ENCODE results near the gene LMBRD2. TPM values are rescaled to one million over a fixed set of nuclear protein-coding genes. Genes with fewer than 3 reads are reported as not detected.

Gene LMBRD2
- total and polyA plus RNA-seq, 2 of the 8 experiments (the other 6 are each of a cell fraction or from before 2014, with no cell fraction given) = 1.1 to 4.1 TPM

GRCh38 chr5:36179950-36180349, 28.3 kb upstream of the LMBRD2 start:
- Histone ChIP-seq H3K79me1 (ENCODE audit: low read depth, low read length) (no peaks in the 10 kb centered on the region), H2BK12ac (ENCODE audit: low read depth, low read length) (no peak overlapping the region), H4K5ac (ENCODE audit: insufficient read length, low read depth, low read length) (no peak overlapping the region), H2BK5ac (ENCODE audit: low read depth, low read length) (no peak overlapping the region), H2BK20ac (ENCODE audit: low read length) (no peak overlapping the region), H2AFZ (ENCODE audit: low read length) (no peak overlapping the region), H4K20me1 (replicated peaks in 1 of 2; ENCODE audit: control insufficient read depth in 1 of 2, insufficient read depth in 2 of 2, low read length in 2 of 2) (no peaks in the 10 kb centered on the region), H3K18ac (ENCODE audit: extremely low read depth, low read length) (no peak overlapping the region), H3K9ac (replicated peaks in 1 of 4; ENCODE audit: extremely low read depth in 1 of 4, low read depth in 3 of 4, low read length in 3 of 4) (no peak overlapping the region), H3K56ac (replicated peaks; ENCODE audit: insufficient read length, low read depth, low read length) (no peak overlapping the region), H2BK120ac (replicated peaks; ENCODE audit: low read depth, low read length) (no peak overlapping the region), H3K23me2 (ENCODE audit: low read depth, low read length) (no peaks in the 10 kb centered on the region), H3K4me3 (ENCODE audit: extremely low read depth in 1 of 4, insufficient read depth in 2 of 4, low read depth in 3 of 4, low read length in 4 of 4) (no peak overlapping the region), H3K4ac (replicated peaks; ENCODE audit: insufficient read length, low read depth, low read length) (no peak overlapping the region), H2BK15ac (ENCODE audit: low read length) (no peak overlapping the region), H3K23ac (ENCODE audit: insufficient read length) (no peak overlapping the region), H3K4me2 (ENCODE audit: insufficient read depth in 1 of 2, low read depth in 2 of 2, low read length in 2 of 2) (no peak overlapping the region), H3K36me3 (ENCODE audit: control insufficient read depth in 2 of 4, insufficient read depth in 4 of 4, low read length in 3 of 4) (peaks cover 4 to 58% (median 25%) of the 10 kb centered on the region in 4 experiments), H2AK5ac (ENCODE audit: low read depth, low read length) (no peak overlapping the region), H3K27me3 (replicated peaks in 1 of 4; ENCODE audit: control insufficient read depth in 3 of 4, extremely low read depth in 1 of 4, insufficient read depth in 3 of 4, low read length in 3 of 4) (peaks cover 0 to 3% (median 0%) of the 10 kb centered on the region in 4 experiments; a peak in 1 of 7 replicates), H3K79me2 (ENCODE audit: control insufficient read depth in 1 of 2, insufficient read depth in 2 of 2, low read length in 2 of 2) (no peaks in the 10 kb centered on the region), H3K4me1 (replicated peaks in 1 of 4; ENCODE audit: control insufficient read depth in 3 of 4, insufficient read depth in 4 of 4, low read length in 3 of 4) (no peaks in the 10 kb centered on the region), H3K14ac (ENCODE audit: insufficient read length) (no peak overlapping the region), H3K9me3 (ENCODE audit: insufficient read depth in 2 of 2, low read depth in 1 of 2, low read length in 1 of 2) (no peaks in the 10 kb centered on the region; a peak in 1 of 4 replicates), H4K8ac (ENCODE audit: extremely low read depth, insufficient read depth, low read length) (no peak overlapping the region), H3K27ac (ENCODE audit: low read depth, low read length) (no peak overlapping the region), H4K91ac (replicated peaks; ENCODE audit: insufficient read length, low read length) (no peak overlapping the region)
- POLR2A ChIA-PET (ENCODE audit: partially characterized antibody) = no interaction called here
- CTCF ChIA-PET (ENCODE audit: partially characterized antibody) = interaction anchor here (1.0 kb wide), 1 partner anchor 8 kb away, joined by 3 read pairs; no protein-coding TSS in a partner anchor
- FAIRE-seq = no peak
- DNase-seq (ENCODE audit: low read depth in 1 of 2, low spot score in 2 of 2) = no peak
- TF ChIP-seq KDM4A (IDR thresholded peaks at IDR 0.05; ENCODE audit: low read depth, low read length, severe bottlenecking) = no peak
- TF ChIP-seq ATF3 (IDR thresholded peaks at IDR 0.05; ENCODE audit: insufficient read depth, low read depth, low read length) = no peak
- no peak for TF ChIP-seq KDM5A (IDR thresholded peaks at IDR 0.05; ENCODE audit: low read length)
- TF ChIP-seq POU5F1 (IDR thresholded peaks at IDR 0.05; ENCODE audit: low read depth, low read length) = no peak
- 86% methylated on average over 4 of the region's 4 CpGs; no CpG with 5 or more reads in 1 of the 2 experiments for WGBS, 2 experiments (ENCODE audit: extremely low coverage in 1 of 2, insufficient coverage in 1 of 2, insufficient read length in 1 of 2, insufficient replicate concordance in 2 of 2, low coverage in 1 of 2, low lambda C conversion rate in 2 of 2, missing lambda C conversion rate in 1 of 2)

All from H1 (cell line).